Transverse colon (tissue), 4 donors: ENCODE results near the gene VTI1B.

Source experiments
- POLR2AphosphoS5 ChIP-seq, 3 donors: sonication (generic); formaldehyde crosslinking; IDR thresholded peaks; one replicate each; pipeline ENCODE4 v1.6.1; 2016; ENCODE audit warnings: antibody characterized with exemption in 3 of 3
- TF ChIP-seq, protein P1 (sequence below), 5 experiments: fragments of 200-600 bp in 3 of 5; fragments of 450-650 bp in 2 of 5; sonication (generic) in 3 of 5; IDR thresholded peaks; 1 replicate in 2 of 5; 2 replicates in 3 of 5; pipeline ENCODE4 v1.5.1; 2016 to 2017; ENCODE audit warnings: antibody characterized with exemption in 5 of 5, inconsistent platforms in 3 of 5, mild to moderate bottlenecking in 2 of 5, moderate library complexity in 1 of 5

DNA sequence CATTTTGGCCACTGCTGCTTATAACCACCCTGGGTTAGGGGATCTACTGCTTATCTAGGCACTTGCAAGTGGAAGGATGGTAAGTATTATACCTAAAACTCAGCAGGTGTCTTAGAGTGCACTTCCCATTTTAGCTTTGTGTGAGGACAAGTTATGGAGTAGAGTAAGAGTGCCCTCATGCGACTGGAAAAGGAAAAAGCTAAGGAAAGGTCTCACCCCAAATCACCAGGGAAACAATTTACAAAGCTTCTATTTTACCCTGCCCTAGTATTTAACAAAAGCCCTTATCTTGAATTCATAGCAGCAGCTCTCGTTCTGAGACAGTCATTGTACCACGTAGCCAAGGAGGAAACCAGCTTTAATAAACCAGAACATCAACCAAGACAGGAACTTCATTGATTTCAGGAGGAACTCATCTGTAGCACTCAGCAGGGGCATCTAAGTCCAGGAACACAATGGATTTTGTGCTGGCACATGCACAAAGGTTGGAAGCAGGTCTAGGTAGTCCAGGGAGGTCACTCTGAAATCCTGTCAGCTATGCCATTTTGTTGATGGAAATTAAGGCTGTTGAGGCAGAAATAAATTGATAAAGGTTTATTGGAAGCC is 30.2 kb upstream of the VTI1B start:
- TF ChIP-seq, protein P1, sequence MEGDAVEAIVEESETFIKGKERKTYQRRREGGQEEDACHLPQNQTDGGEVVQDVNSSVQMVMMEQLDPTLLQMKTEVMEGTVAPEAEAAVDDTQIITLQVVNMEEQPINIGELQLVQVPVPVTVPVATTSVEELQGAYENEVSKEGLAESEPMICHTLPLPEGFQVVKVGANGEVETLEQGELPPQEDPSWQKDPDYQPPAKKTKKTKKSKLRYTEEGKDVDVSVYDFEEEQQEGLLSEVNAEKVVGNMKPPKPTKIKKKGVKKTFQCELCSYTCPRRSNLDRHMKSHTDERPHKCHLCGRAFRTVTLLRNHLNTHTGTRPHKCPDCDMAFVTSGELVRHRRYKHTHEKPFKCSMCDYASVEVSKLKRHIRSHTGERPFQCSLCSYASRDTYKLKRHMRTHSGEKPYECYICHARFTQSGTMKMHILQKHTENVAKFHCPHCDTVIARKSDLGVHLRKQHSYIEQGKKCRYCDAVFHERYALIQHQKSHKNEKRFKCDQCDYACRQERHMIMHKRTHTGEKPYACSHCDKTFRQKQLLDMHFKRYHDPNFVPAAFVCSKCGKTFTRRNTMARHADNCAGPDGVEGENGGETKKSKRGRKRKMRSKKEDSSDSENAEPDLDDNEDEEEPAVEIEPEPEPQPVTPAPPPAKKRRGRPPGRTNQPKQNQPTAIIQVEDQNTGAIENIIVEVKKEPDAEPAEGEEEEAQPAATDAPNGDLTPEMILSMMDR (IDR thresholded peaks at IDR 0.05), result peak; percentile 59 to 70 (median 61)
- TF ChIP-seq POLR2AphosphoS5 (IDR thresholded peaks at IDR 0.05), result no peak
